Measurements from ENCODE around the gene EXPH5. TPM values are rescaled to one million over a fixed set of nuclear protein-coding genes. Genes with fewer than 3 reads are reported as not detected.

Gene EXPH5
- polyA plus RNA-seq, 1 donor, result 6.3 TPM

- DNase-seq, result no peak
Measured at GRCh38 chr11:108472681-108473080, 120.9 kb downstream of the EXPH5 start.

- DNase-seq, result no peak
Measured at GRCh38 chr11:108468478-108468864, 125.1 kb downstream of the EXPH5 start.

DNA sequence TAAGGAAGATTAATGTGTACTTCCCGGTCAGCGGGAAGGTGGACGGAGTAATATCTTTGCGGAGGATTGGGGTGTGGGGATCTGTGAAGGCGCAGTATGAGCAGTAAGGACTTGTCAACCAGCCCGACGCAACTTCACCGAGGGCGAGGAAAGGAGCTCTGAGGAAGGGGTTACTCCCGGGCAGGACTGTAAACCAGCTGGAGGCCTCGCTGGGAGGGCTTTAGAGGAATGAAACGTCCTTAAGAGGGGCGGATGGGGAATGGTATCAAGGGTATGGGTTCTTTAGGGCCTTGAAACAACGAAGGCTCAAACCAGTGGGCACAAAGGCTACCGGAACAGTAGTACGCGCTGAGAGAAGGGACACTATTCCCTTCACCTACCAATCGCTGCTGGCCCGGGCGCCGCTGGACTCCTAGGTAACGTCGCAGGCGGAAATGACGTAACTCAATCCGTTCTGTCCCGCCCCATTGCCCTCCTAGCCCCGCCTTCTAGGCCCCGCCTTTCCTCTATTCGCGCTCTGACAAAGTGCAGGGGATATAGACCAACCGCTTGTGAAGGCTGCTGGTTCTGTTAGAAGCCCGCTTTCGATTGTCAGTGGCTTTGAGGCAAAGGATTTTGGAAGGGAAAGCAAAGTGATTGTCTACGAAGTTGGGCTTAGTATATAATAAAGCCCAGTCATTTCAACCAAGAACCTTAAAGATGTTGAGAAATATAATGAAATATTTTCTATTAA is 126.3 kb downstream of the EXPH5 start, which contains the start of gene C11orf65:
TSS of gene C11orf65 (minus strand) at position 439 of the 733 bp plus-strand sequence. CDS start 5,970 bp downstream, outside the sequence.
- DNase-seq, result peak; percentile 98

- DNase-seq, result peak; percentile 8
Measured at GRCh38 chr11:108466405-108466804, 127.2 kb downstream of the EXPH5 start.

Other genes with a start within 250 kb of the EXPH5 start
- 3.4 TPM for gene C11orf65, start 126.2 kb downstream of the EXPH5 start, polyA plus RNA-seq (ENCODE audit: insufficient read length)
- 47.7 TPM for gene POGLUT3, start 95.4 kb downstream of the EXPH5 start, polyA plus RNA-seq (ENCODE audit: insufficient read length)
- 79.5 TPM for gene DDX10, start 71.3 kb upstream of the EXPH5 start, polyA plus RNA-seq (ENCODE audit: insufficient read length)